K562 (cell line): ENCODE results near the gene ZNF775. TPM values are rescaled to one million over a fixed set of nuclear protein-coding genes. Genes with fewer than 3 reads are reported as not detected.

ENCODE experiments used
- ATAC-seq: fragments of 200-7000 bp; cut with Tn5 transposase; 3 replicates; pipeline ENCODE4 v1.9.1; 2020; ENCODE audit warnings: moderate library complexity
- BruUV-seq: library from RNA; stranded (reverse); fragments of 400-500 nt; replicated peaks from 2 replicates; lab custom pipeline; 2021; lab: Mats Ljungman, UMichigan
- CTCF ChIA-PET: fragments of 300-600 bp; formaldehyde crosslinking; extraction: SDS; loops from one replicate; lab custom pipeline; 2021; ENCODE audit warnings: low intra/inter-chr PET ratio; lab: Yijun Ruan, JAX
- POLR2A ChIA-PET: fragments of 300-600, 350-650 bp; sonication (Branson Sonifier 250); formaldehyde crosslinking; extraction: SDS; loops from one replicate; lab custom pipeline; 2021; ENCODE audit warnings: antibody characterized with exemption, inconsistent platforms; lab: Yijun Ruan, JAX
- DNase-seq, 4 experiments: peaks; one replicate each; pipeline versions ENCODE4 v3.0.0 to v3.0.0-alpha.2; 2011 to 2018; ENCODE audit warnings: low spot score in 3 of 4, mixed read lengths in 3 of 4; ENCODE audit errors: extremely low read depth in 1 of 4
- FAIRE-seq: peaks from 2 replicates; lab custom pipeline; 2011; peaks lifted over from hg19 to GRCh38; lab: Jason Lieb, UNC
- H2AFZ ChIP-seq: 2 replicates; pipeline ENCODE4 v1.6.0; 2011; ENCODE audit warnings: low read depth, low read length, control low read depth, inconsistent platforms
- H3K27ac ChIP-seq: fragments of 200-600 bp; 3 replicates; pipeline ENCODE4 v1.8.0; 2011; ENCODE audit warnings: low read depth, mild to moderate bottlenecking, control low read depth, inconsistent platforms, low read length, moderate library complexity, mixed read lengths; ENCODE audit errors: extremely low read depth
- H3K27me3 ChIP-seq, 2 experiments: fragments of 300-600 bp in 1 of 2; 2 replicates in 1 of 2; 3 replicates in 1 of 2; pipeline versions ENCODE4 v1.6.0 to v1.8.0; 2011; ENCODE audit warnings: inconsistent platforms in 2 of 2, low read length in 2 of 2, mild to moderate bottlenecking in 1 of 2, mixed read lengths in 1 of 2, moderate library complexity in 1 of 2; ENCODE audit not compliant: control insufficient read depth in 2 of 2, insufficient read depth in 2 of 2
- H3K36me3 ChIP-seq: fragments of 300-600 bp; 3 replicates; pipeline ENCODE4 v1.8.0; 2011; ENCODE audit warnings: mild to moderate bottlenecking, low read length, inconsistent platforms; ENCODE audit not compliant: control insufficient read depth, insufficient read depth
- H3K4me1 ChIP-seq, 2 experiments: fragments of 200-600 bp in 1 of 2; replicated peaks in 1 of 2; 2 replicates in 1 of 2; 3 replicates in 1 of 2; pipeline versions ENCODE4 v1.5.1 to v1.8.0; 2011; ENCODE audit warnings: inconsistent platforms in 2 of 2, low read length in 2 of 2, mild to moderate bottlenecking in 1 of 2, mixed read lengths in 1 of 2, moderate library complexity in 1 of 2; ENCODE audit not compliant: control insufficient read depth in 2 of 2, insufficient read depth in 2 of 2
- H3K4me2 ChIP-seq: 2 replicates; pipeline ENCODE4 v1.6.1; 2011; ENCODE audit warnings: low read length, control low read depth, inconsistent platforms, mixed read lengths; ENCODE audit not compliant: insufficient read depth
- H3K4me3 ChIP-seq: fragments of 200-600 bp; sonication (generic), shearing (Covaris generic); 2 replicates; pipeline ENCODE4 v1.5.1; 2016; ENCODE audit warnings: control low read depth, inconsistent platforms
- H3K79me2 ChIP-seq: fragments of 200-600 bp; 3 replicates; pipeline ENCODE4 v1.8.0; 2011; ENCODE audit warnings: low read length, inconsistent platforms; ENCODE audit not compliant: control insufficient read depth, insufficient read depth
- H3K9ac ChIP-seq, 2 experiments: 2 replicates each; pipeline versions ENCODE4 v1.6.0 to v1.6.1; 2011; ENCODE audit warnings: low read depth in 2 of 2, low read length in 2 of 2, control low read depth in 1 of 2, inconsistent platforms in 1 of 2, mild to moderate bottlenecking in 1 of 2, mixed read lengths in 1 of 2; ENCODE audit not compliant: insufficient read depth in 1 of 2
- H3K9me1 ChIP-seq: one replicate; pipeline ENCODE4 v1.6.0; 2011; ENCODE audit warnings: inconsistent platforms, mild to moderate bottlenecking, low read length, moderate library complexity; ENCODE audit not compliant: control insufficient read depth, insufficient read depth
- H3K9me3 ChIP-seq: replicated peaks from 2 replicates; pipeline ENCODE4 v1.5.1; 2011; ENCODE audit warnings: low read depth, low read length, inconsistent platforms; ENCODE audit not compliant: control insufficient read depth, insufficient read depth
- H4K20me1 ChIP-seq: replicated peaks from 2 replicates; pipeline ENCODE4 v1.6.1; 2011; ENCODE audit warnings: low read length, inconsistent platforms, mixed read lengths; ENCODE audit not compliant: control insufficient read depth, insufficient read depth
- AFF4 ChIP-seq: sonication (generic); formaldehyde crosslinking; IDR thresholded peaks from 2 replicates; pipeline ENCODE4 v1.8.0; 2023; ENCODE audit warnings: mild to moderate bottlenecking, missing genetic modification reagents
- CBX1 ChIP-seq: sonication (generic); IDR thresholded peaks from 2 replicates; pipeline ENCODE4 v1.6.1; 2016; ENCODE audit warnings: antibody characterized with exemption, low read depth, mild to moderate bottlenecking
- CC2D1A ChIP-seq: fragments of 450-650 bp; IDR thresholded peaks from 2 replicates; pipeline ENCODE4 v1.6.1; 2017; ENCODE audit warnings: mild to moderate bottlenecking
- HBP1 ChIP-seq: fragments of 450-650 bp; formaldehyde crosslinking; IDR thresholded peaks from 2 replicates; pipeline ENCODE4 v1.4.0; 2022; ENCODE audit warnings: missing genetic modification characterization
- IRF9 ChIP-seq: fragments of 450-650 bp; IDR thresholded peaks from 2 replicates; pipeline ENCODE4 v1.6.1; 2016; ENCODE audit warnings: missing biosample characterization, missing genetic modification characterization
- NCOA4 ChIP-seq: fragments of 450-650 bp; IDR thresholded peaks from 2 replicates; pipeline ENCODE4 v1.6.1; 2018; ENCODE audit warnings: mild to moderate bottlenecking; ENCODE audit not compliant: partially characterized antibody
- POLR3G ChIP-seq: IDR thresholded peaks from 2 replicates; pipeline ENCODE4 v1.6.1; 2011; ENCODE audit not compliant: insufficient read length, insufficient replicate concordance; ENCODE audit errors: extremely low read depth
- SETDB1 ChIP-seq: IDR thresholded peaks from one replicate; pipeline ENCODE4 v1.6.1; 2012; ENCODE audit warnings: low read length, control low read depth, inconsistent platforms
- SIX5 ChIP-seq, 2 experiments: IDR thresholded peaks; 2 replicates each; pipeline ENCODE4 v1.6.1; 2011; ENCODE audit warnings: low read length in 2 of 2, borderline replicate concordance in 1 of 2, low read depth in 1 of 2, mild to moderate bottlenecking in 1 of 2, moderate library complexity in 1 of 2; ENCODE audit not compliant: insufficient read depth in 1 of 2
- ZNF253 ChIP-seq: fragments of 250-450 bp; sonication (Bioruptor Pico); conservative IDR thresholded peaks from 2 replicates; pipeline ENCODE4 v1.6.1; 2021; ENCODE audit warnings: mild to moderate bottlenecking
- ZNF282 ChIP-seq: sonication (generic); formaldehyde crosslinking; IDR thresholded peaks from 2 replicates; pipeline ENCODE4 v1.8.1; 2023; ENCODE audit warnings: missing genetic modification reagents
- WGBS: fragments of 100-300 bp; shearing (Covaris generic); methylation state at CpG from one replicate; pipeline ENCODE4 v1.1.6; 2016; ENCODE audit warnings: low coverage, mixed read lengths; ENCODE audit not compliant: insufficient coverage; ENCODE audit errors: missing lambda C conversion rate; 5-methylcytosine and 5-hydroxymethylcytosine counted together
- in situ Hi-C: fragments of 300-500 bp; cut with MboI; formaldehyde crosslinking; loops from 4 replicates; pipeline ENCODE4 v1.15.0; 2018; ENCODE audit warnings: inconsistent platforms, mixed read lengths
- intact Hi-C: fragments of 100-400 bp; cut with micrococcal nuclease; formaldehyde crosslinking; loops from 2 replicates; pipeline ENCODE4 v1.14.2; 2022
- polyA plus RNA-seq, 8 experiments: library from polyadenylated mRNA; depleted of rRNA in 4 of 8; stranded (reverse) in 5 of 8; unstranded in 3 of 8; fragments of >200 nt; fragmentation: Nextera tagmentation in 2 of 8; fragmentation: Illumina TruSeq in 1 of 8; extraction: Ambion mirVana in 2 of 8; extraction: Trizol in 1 of 8; gene quantifications; 2 replicates each; pipeline versions ENCODE4 v1.2.1 to v1.2.3, GENCODE V29; 2011 to 2014; ENCODE audit warnings: inconsistent platforms in 1 of 8, missing spikeins in 1 of 8
- total RNA-seq, 7 experiments: library from RNA; depleted of rRNA in 6 of 7; stranded (reverse); fragments of >200 nt in 6 of 7; fragmentation: Illumina TruSeq in 2 of 7; extraction: Trizol in 2 of 7; gene quantifications; 2 replicates each; pipeline versions ENCODE4 v1.2.1 to v1.2.3, GENCODE V29; 2011 to 2021; ENCODE audit warnings: low replicate concordance in 1 of 7

The ZNF775 gene
- total and polyA plus RNA-seq, 9 of the 15 experiments (the other 6 are each of a cell fraction or from before 2014, with no cell fraction given), result 0.04 to 18.7 (median 4.9) TPM

- H3K27me3 ChIP-seq, result no peaks in the 10 kb centered on the region
- ChIA-PET POLR2A (interaction anchor here (1.0 to 1.5 kb wide), 5 partner anchors 8 to 17 kb away, joined by 3 to 5 read pairs (median 4); a partner anchor contains a TSS), CTCF (no interaction called here)
- no peak overlapping the region for H3K4me2 ChIP-seq
- no peak overlapping the region; a peak in 1 of 4 replicates for H3K9ac ChIP-seq
- peaks cover 12% of the 10 kb centered on the region for H3K79me2 ChIP-seq
- peaks cover 3% of the 10 kb centered on the region for H3K9me1 ChIP-seq
- H3K4me1 ChIP-seq, result peaks cover 0 to 18% of the 10 kb centered on the region in 2 experiments; a peak in 2 of 5 replicates
- no peak overlapping the region for H3K27ac ChIP-seq
- in situ Hi-C loops, result no loop called here
- H3K36me3 ChIP-seq, result peaks cover 45% of the 10 kb centered on the region; the same call in 2 of the 3 replicates
- no peak overlapping the region for H2AFZ ChIP-seq
- no peak for ATAC-seq
- H3K4me3 ChIP-seq, result no peak overlapping the region
- H4K20me1 ChIP-seq, result peaks cover 14% of the 10 kb centered on the region; the same call in 1 of the 2 replicates
- 79% methylated on average over 7 of the region's 7 CpGs for WGBS
- no TSS peak for BruUV-seq
- intact Hi-C loops, result no loop called here
- no peaks in the 10 kb centered on the region for H3K9me3 ChIP-seq
- TF ChIP-seq ZNF282 (CRISPR knock-in tag) (no peak), AFF4 (CRISPR knock-in tag) (no peak), ZNF253 (no peak), SETDB1 (no peak), NCOA4 (no peak), CBX1 (no peak), HBP1 (CRISPR knock-in tag) (no peak), SIX5 (IDR thresholded peaks at IDR 0.05; ENCODE audit: borderline replicate concordance in 1 of 2, insufficient read depth in 1 of 2, low read depth in 1 of 2, low read length in 2 of 2) (no peak), IRF9 (no peak), POLR3G (no peak), CC2D1A (no peak)
- TF ChIP-seq, all 486 proteins: peak for 0
- DNase-seq (no peak), FAIRE-seq (no peak)
Measured at GRCh38 chr7:150388306-150388705, 9.2 kb downstream of the ZNF775 start.
